HK-2 (cell line): ENCODE measurements around the gene RGPD8.
"Not testable (repeated sequence)": the region's sequence is repeated elsewhere in the genome, so short reads cannot be mapped to it uniquely, and the experiment has no call there.

Source experiments
- DNase-seq: peaks from one replicate; pipeline ENCODE4 v3.0.0-alpha.2; 2018; ENCODE audit not compliant: unreplicated experiment

The RGPD8 gene

GRCh38 chr2:112433480-112433879 lies at the start of gene RGPD8:
RGPD8 (minus strand) TSS chr2:112433645; CDS start chr2:112433453, 192 bp downstream.
- DNase-seq: peak; percentile 82

- peak; percentile 60 for DNase-seq
Observed at GRCh38 chr2:112483042-112483473, 49.6 kb upstream of the RGPD8 start.

GRCh38 chr2:112482309-112483041 lies 49.0 kb upstream of the RGPD8 start:
- peak; percentile 53 for DNase-seq

- peak; percentile 64 for DNase-seq
Observed at GRCh38 chr2:112481528-112482233, 48.2 kb upstream of the RGPD8 start, which contains the start of gene TTL. TTL (plus strand) TSS chr2:112482156; CDS start chr2:112482345, 189 bp downstream.

- DNase-seq: peak; percentile 84
Observed at GRCh38 chr2:112481050-112481527, 47.6 kb upstream of the RGPD8 start.

GRCh38 chr2:112480530-112481049 lies 47.1 kb upstream of the RGPD8 start:
- DNase-seq: no peak

GRCh38 chr2:112476434-112476833 lies 43.0 kb upstream of the RGPD8 start:
- no peak for DNase-seq

GRCh38 chr2:112474844-112475486 lies 41.5 kb upstream of the RGPD8 start:
- DNase-seq: peak; percentile 56

GRCh38 chr2:112472547-112473263 lies 39.3 kb upstream of the RGPD8 start:
- no peak for DNase-seq

- no peak for DNase-seq
Observed at GRCh38 chr2:112465382-112465781, 31.9 kb upstream of the RGPD8 start.

GRCh38 chr2:112463256-112463655 lies 29.8 kb upstream of the RGPD8 start:
- no peak for DNase-seq

- DNase-seq: no peak
Observed at GRCh38 chr2:112462178-112462577, 28.7 kb upstream of the RGPD8 start.

- DNase-seq: no peak
Observed at GRCh38 chr2:112459372-112459771, 25.9 kb upstream of the RGPD8 start.

GRCh38 chr2:112454586-112454985 lies 21.1 kb upstream of the RGPD8 start:
- no peak for DNase-seq

- no peak for DNase-seq
Observed at GRCh38 chr2:112451317-112451716, 17.9 kb upstream of the RGPD8 start.

GRCh38 chr2:112449854-112450253 lies 16.4 kb upstream of the RGPD8 start:
- no peak for DNase-seq

- DNase-seq: not testable (repeated sequence)
Observed at GRCh38 chr2:112444256-112444655, 10.8 kb upstream of the RGPD8 start.

- DNase-seq: not testable (repeated sequence)
Observed at GRCh38 chr2:112438603-112439261, 5.3 kb upstream of the RGPD8 start.

GRCh38 chr2:112437405-112437831 lies 4.0 kb upstream of the RGPD8 start:
- not testable (repeated sequence) for DNase-seq

GRCh38 chr2:112436993-112437392 lies 3.5 kb upstream of the RGPD8 start:
- not testable (repeated sequence) for DNase-seq
